ENCODE results near the gene ARAP1.

Gene ARAP1

GRCh38 chr11:72696866-72697700 lies 55.1 kb downstream of the ARAP1 start:
- TF ChIP-seq GATA3 (IDR thresholded peaks at IDR 0.05; ENCODE audit: low read depth, low read length) (no peak), GATA2 (IDR thresholded peaks at IDR 0.05; ENCODE audit: low read depth, low read length) (no peak)

GRCh38 chr11:72695354-72695753 lies 56.9 kb downstream of the ARAP1 start:
- TF ChIP-seq GATA3 (IDR thresholded peaks at IDR 0.05; ENCODE audit: low read depth, low read length) (no peak), GATA2 (IDR thresholded peaks at IDR 0.05; ENCODE audit: low read depth, low read length) (no peak)

- TF ChIP-seq GATA3 (IDR thresholded peaks at IDR 0.05; ENCODE audit: low read depth, low read length) (no peak), GATA2 (IDR thresholded peaks at IDR 0.05; ENCODE audit: low read depth, low read length) (no peak)
Measured at GRCh38 chr11:72693271-72693968, 58.8 kb downstream of the ARAP1 start.

GRCh38 chr11:72692498-72693237 lies 59.5 kb downstream of the ARAP1 start:
- TF ChIP-seq GATA2 (IDR thresholded peaks at IDR 0.05; ENCODE audit: low read depth, low read length) (no peak), GATA3 (IDR thresholded peaks at IDR 0.05; ENCODE audit: low read depth, low read length) (no peak)

- TF ChIP-seq GATA2 (IDR thresholded peaks at IDR 0.05; ENCODE audit: low read depth, low read length) (no peak), GATA3 (IDR thresholded peaks at IDR 0.05; ENCODE audit: low read depth, low read length) (no peak)
Measured at GRCh38 chr11:72690166-72690565, 62.0 kb downstream of the ARAP1 start.

- TF ChIP-seq GATA2 (IDR thresholded peaks at IDR 0.05; ENCODE audit: low read depth, low read length), result no peak
- TF ChIP-seq GATA3 (IDR thresholded peaks at IDR 0.05; ENCODE audit: low read depth, low read length), result no peak
Measured at GRCh38 chr11:72688929-72689328, 63.3 kb downstream of the ARAP1 start.

- TF ChIP-seq GATA3 (IDR thresholded peaks at IDR 0.05; ENCODE audit: low read depth, low read length) (no peak), GATA2 (IDR thresholded peaks at IDR 0.05; ENCODE audit: low read depth, low read length) (no peak)
Measured at GRCh38 chr11:72688486-72688885, 63.7 kb downstream of the ARAP1 start.

- TF ChIP-seq GATA3 (IDR thresholded peaks at IDR 0.05; ENCODE audit: low read depth, low read length) (no peak), GATA2 (IDR thresholded peaks at IDR 0.05; ENCODE audit: low read depth, low read length) (no peak)
Measured at GRCh38 chr11:72687326-72687725, 64.9 kb downstream of the ARAP1 start.

GRCh38 chr11:72686639-72687220 lies 65.5 kb downstream of the ARAP1 start:
- TF ChIP-seq GATA3 (IDR thresholded peaks at IDR 0.05; ENCODE audit: low read depth, low read length) (no peak), GATA2 (IDR thresholded peaks at IDR 0.05; ENCODE audit: low read depth, low read length) (no peak)

- no peak for TF ChIP-seq GATA2 (IDR thresholded peaks at IDR 0.05; ENCODE audit: low read depth, low read length)
- no peak for TF ChIP-seq GATA3 (IDR thresholded peaks at IDR 0.05; ENCODE audit: low read depth, low read length)
Measured at GRCh38 chr11:72685560-72686480, 66.4 kb downstream of the ARAP1 start.

GRCh38 chr11:72684236-72684912 lies 67.8 kb downstream of the ARAP1 start:
- TF ChIP-seq GATA3 (IDR thresholded peaks at IDR 0.05; ENCODE audit: low read depth, low read length) (no peak), GATA2 (IDR thresholded peaks at IDR 0.05; ENCODE audit: low read depth, low read length) (no peak)

- no peak for TF ChIP-seq GATA2 (IDR thresholded peaks at IDR 0.05; ENCODE audit: low read depth, low read length)
- TF ChIP-seq GATA3 (IDR thresholded peaks at IDR 0.05; ENCODE audit: low read depth, low read length), result no peak
Measured at GRCh38 chr11:72683782-72684200, 68.4 kb downstream of the ARAP1 start.

Data from SH-SY5Y (cell line).